AG04449 (cell line): Measurements from ENCODE around the gene REPS2.

Experiments used
- CTCF ChIA-PET: fragments of 350-600 bp; formaldehyde crosslinking; extraction: SDS; loops from one replicate; lab custom pipeline; 2021; ENCODE audit warnings: antibody characterized with exemption; lab: Yijun Ruan, JAX
- POLR2A ChIA-PET: fragments of 400-600, 350-600 bp; formaldehyde crosslinking; extraction: SDS; loops from one replicate; lab custom pipeline; 2020; ENCODE audit warnings: antibody characterized with exemption, inconsistent platforms; lab: Yijun Ruan, JAX
- DNase-seq: peaks from one replicate; pipeline ENCODE4 v3.0.0-alpha.2; 2010; ENCODE audit warnings: low read depth, low spot score
- H3K4me3 ChIP-seq: 2 replicates; pipeline ENCODE4 v1.5.1; 2011; ENCODE audit warnings: low read depth, mild to moderate bottlenecking, control low read depth, low read length
- CTCF ChIP-seq: IDR thresholded peaks from one replicate; pipeline ENCODE4 v1.5.1; 2011; ENCODE audit warnings: mild to moderate bottlenecking, moderate library complexity, low read length, control low read depth, inconsistent platforms; ENCODE audit not compliant: insufficient read depth; ENCODE audit errors: missing control alignments

REPS2 gene

GRCh38 chrX:17000751-17001150 is 54.3 kb downstream of the REPS2 start:
- DNase-seq: no peak
- ChIA-PET POLR2A (no interaction called here), CTCF (interaction anchor here (1.8 kb wide), 1 partner anchor 46 kb away, joined by 4 read pairs; no protein-coding TSS in a partner anchor)
- H3K4me3 ChIP-seq: no peak overlapping the region
- TF ChIP-seq CTCF: no peak

GRCh38 chrX:17005712-17006368 is 59.4 kb downstream of the REPS2 start:
- ChIA-PET POLR2A (no interaction called here), CTCF (interaction anchor here (1.1 to 4.9 kb wide), 2 partner anchors 40 to 180 kb away, joined by 4 to 38 read pairs; no protein-coding TSS in a partner anchor)
- no peak for DNase-seq
- H3K4me3 ChIP-seq: no peak overlapping the region
- TF ChIP-seq CTCF: no peak

- CTCF ChIA-PET: interaction anchor here (4.9 kb wide), 1 partner anchor 39 kb away, joined by 38 read pairs; no protein-coding TSS in a partner anchor
- no peak for DNase-seq
- peak; percentile 37 for TF ChIP-seq CTCF
- POLR2A ChIA-PET: no interaction called here
- no peak overlapping the region for H3K4me3 ChIP-seq
Observed at GRCh38 chrX:17007134-17007768, 60.8 kb downstream of the REPS2 start.

- no peak overlapping the region for H3K4me3 ChIP-seq
- CTCF ChIA-PET: interaction anchor here (4.9 kb wide), 1 partner anchor 36 kb away, joined by 38 read pairs; no protein-coding TSS in a partner anchor
- DNase-seq: no peak
- POLR2A ChIA-PET: no interaction called here
- TF ChIP-seq CTCF: no peak
Observed at GRCh38 chrX:17009856-17010625, 63.6 kb downstream of the REPS2 start.

- no peak for DNase-seq
- ChIA-PET CTCF (no interaction called here), POLR2A (no interaction called here)
- no peak for TF ChIP-seq CTCF
- H3K4me3 ChIP-seq: no peak overlapping the region
Observed at GRCh38 chrX:17012465-17012864, 66.0 kb downstream of the REPS2 start.

GRCh38 chrX:17014216-17014615 is 67.8 kb downstream of the REPS2 start:
- CTCF ChIA-PET: interaction anchor here (1.3 kb wide), 1 partner anchor 32 kb away, joined by 4 read pairs; no protein-coding TSS in a partner anchor
- POLR2A ChIA-PET: interaction anchor here (0.6 kb wide), 1 partner anchor 295 kb away, joined by 3 read pairs; no protein-coding TSS in a partner anchor
- DNase-seq: no peak
- H3K4me3 ChIP-seq: no peak overlapping the region
- TF ChIP-seq CTCF: no peak
